Measurements from ENCODE around the gene PBX3. TPM values are rescaled to one million over a fixed set of nuclear protein-coding genes. Genes with fewer than 3 reads are reported as not detected.

The PBX3 gene
- total RNA-seq, 4 donors from 2014 or later = 19.3 to 41.3 (median 25.1) TPM

- no peak for DNase-seq (ENCODE audit: low spot score)
- TF ChIP-seq CTCF (IDR thresholded peaks at IDR 0.05) = no peak
- no peak for ATAC-seq (ENCODE audit: low FRiP score)
These were observed 218.3 kb downstream of the PBX3 start for GRCh38 chr9:125965477-125965876.

- ATAC-seq (ENCODE audit: low FRiP score) (no peak), DNase-seq (ENCODE audit: low spot score) (no peak)
- TF ChIP-seq CTCF (IDR thresholded peaks at IDR 0.05) = no peak
These were observed 219.3 kb downstream of the PBX3 start for GRCh38 chr9:125966466-125966865.

- TF ChIP-seq CTCF (IDR thresholded peaks at IDR 0.05) = no peak
- ATAC-seq (ENCODE audit: low FRiP score) = no peak
- no peak for DNase-seq (ENCODE audit: low spot score)
These were observed 220.0 kb downstream of the PBX3 start for GRCh38 chr9:125966959-125967711.

GRCh38 chr9:125968714-125969374 is 221.7 kb downstream of the PBX3 start:
- ATAC-seq (ENCODE audit: low FRiP score) = no peak
- DNase-seq (ENCODE audit: low spot score) = no peak
- no peak for TF ChIP-seq CTCF (IDR thresholded peaks at IDR 0.05)

- TF ChIP-seq CTCF (IDR thresholded peaks at IDR 0.05) = no peak
- ATAC-seq (ENCODE audit: low FRiP score) (no peak), DNase-seq (ENCODE audit: low spot score) (no peak)
These were observed 222.3 kb downstream of the PBX3 start for GRCh38 chr9:125969462-125969861.

DNA sequence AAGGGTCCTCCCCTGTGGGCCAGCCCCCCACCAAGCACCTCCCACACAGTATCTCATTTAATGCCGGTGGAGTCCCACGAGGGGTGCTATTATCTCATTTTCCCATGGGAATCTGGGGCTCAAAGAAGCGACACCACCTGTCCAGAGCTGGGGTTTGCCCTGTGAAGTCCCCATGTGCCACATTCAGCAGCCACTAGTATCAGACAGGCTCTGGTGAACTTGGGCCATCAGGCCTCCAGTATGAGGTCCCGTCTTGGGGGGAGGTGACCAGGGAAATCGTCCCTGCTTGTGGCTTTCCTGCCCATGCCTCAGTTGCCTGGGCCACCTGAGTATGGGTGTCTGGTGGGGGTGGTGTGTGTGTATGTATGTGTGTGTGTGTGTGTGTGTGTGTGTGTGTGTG is 222.7 kb downstream of the PBX3 start:
- ATAC-seq (ENCODE audit: low FRiP score) (no peak), DNase-seq (ENCODE audit: low spot score) (no peak)
- no peak for TF ChIP-seq CTCF (IDR thresholded peaks at IDR 0.05)

- DNase-seq (ENCODE audit: low spot score) (no peak), ATAC-seq (ENCODE audit: low FRiP score) (no peak)
- no peak for TF ChIP-seq CTCF (IDR thresholded peaks at IDR 0.05)
These were observed 223.2 kb downstream of the PBX3 start for GRCh38 chr9:125970340-125970739.

Measured in omental fat pad (tissue), 4 donors.